Hematopoietic multipotent progenitor cell treated with erythropoietin and hydrocortisone succinate and interleukin-3 and kit ligand, for 6 days (in vitro differentiated cells): Measurements from ENCODE around the gene CNST.
"Not testable (repeated sequence)": the region's sequence is repeated elsewhere in the genome, so short reads cannot be mapped to it uniquely, and the experiment has no call there.

Source experiments
- DNase-seq: peaks from one replicate; pipeline ENCODE4 v3.0.0-alpha.2; 2015

CNST gene

GRCh38 chr1:246587032-246587431, 20.8 kb downstream of the CNST start:
- no peak for DNase-seq

GRCh38 chr1:246587606-246588005, 21.4 kb downstream of the CNST start:
- DNase-seq: no peak

GRCh38 chr1:246588159-246588721, 22.0 kb downstream of the CNST start:
- DNase-seq: no peak

GRCh38 chr1:246589919-246590318, 23.7 kb downstream of the CNST start:
- not testable (repeated sequence) for DNase-seq

- no peak for DNase-seq
Measured at GRCh38 chr1:246591047-246591446, 24.8 kb downstream of the CNST start.

- no peak for DNase-seq
Measured at GRCh38 chr1:246591504-246591903, 25.2 kb downstream of the CNST start.

- DNase-seq: no peak
Measured at GRCh38 chr1:246591958-246592357, 25.7 kb downstream of the CNST start.

- DNase-seq: no peak
Measured at GRCh38 chr1:246592695-246593094, 26.4 kb downstream of the CNST start.

GRCh38 chr1:246595146-246595545, 28.9 kb downstream of the CNST start:
- no peak for DNase-seq

GRCh38 chr1:246597340-246597739, 31.1 kb downstream of the CNST start:
- no peak for DNase-seq

- no peak for DNase-seq
Measured at GRCh38 chr1:246597971-246598370, 31.7 kb downstream of the CNST start.

- no peak for DNase-seq
Measured at GRCh38 chr1:246599315-246599714, 33.1 kb downstream of the CNST start.

- no peak for DNase-seq
Measured at GRCh38 chr1:246600579-246600978, 34.3 kb downstream of the CNST start.

GRCh38 chr1:246602194-246602593, 35.9 kb downstream of the CNST start:
- DNase-seq: peak; percentile 38

- not testable (repeated sequence) for DNase-seq
Measured at GRCh38 chr1:246605231-246605630, 39.0 kb downstream of the CNST start.

GRCh38 chr1:246607462-246607861, 41.2 kb downstream of the CNST start:
- no peak for DNase-seq

- peak; percentile 59 for DNase-seq
Measured at GRCh38 chr1:246608616-246609376, 42.5 kb downstream of the CNST start.

- no peak for DNase-seq
Measured at GRCh38 chr1:246609632-246610031, 43.4 kb downstream of the CNST start.

GRCh38 chr1:246613096-246613758, 47.0 kb downstream of the CNST start:
- DNase-seq: no peak

- DNase-seq: no peak
Measured at GRCh38 chr1:246617156-246617555, 50.9 kb downstream of the CNST start.

- DNase-seq: no peak
Measured at GRCh38 chr1:246617768-246618167, 51.5 kb downstream of the CNST start.

- DNase-seq: no peak
Measured at GRCh38 chr1:246618240-246618808, 52.1 kb downstream of the CNST start.

GRCh38 chr1:246622035-246622652, 55.9 kb downstream of the CNST start:
- DNase-seq: no peak
